IMR-90 (cell line): ENCODE data around the gene MLST8. TPM values are rescaled to one million over a fixed set of nuclear protein-coding genes. Genes with fewer than 3 reads are reported as not detected.

Source experiments
- ATAC-seq: fragments of 200-7000 bp; cut with Tn5 transposase; 2 replicates; pipeline ENCODE4 v1.9.1; 2020; ENCODE audit warnings: low read depth, mild to moderate bottlenecking, moderate library complexity
- BruUV-seq: library from RNA; stranded (reverse); fragments of 400-500 nt; replicated peaks from 2 replicates; lab custom pipeline; 2021; lab: Mats Ljungman, UMichigan
- CTCF ChIA-PET: fragments of 300-600 bp; formaldehyde crosslinking; extraction: SDS; loops from one replicate; lab custom pipeline; 2021; ENCODE audit warnings: antibody characterized with exemption; lab: Yijun Ruan, JAX
- POLR2A ChIA-PET: fragments of 300-600 bp; sonication (Branson Sonifier 250); formaldehyde crosslinking; loops from one replicate; lab custom pipeline; 2022; ENCODE audit warnings: antibody characterized with exemption; ENCODE audit not compliant: unreplicated experiment; lab: Charles Lee
- DNase-seq: peaks from one replicate; pipeline ENCODE4 v3.0.0; 2013
- H2AFZ ChIP-seq: replicated peaks from 2 replicates; pipeline ENCODE3; 2013; ENCODE audit warnings: low read length, mild to moderate bottlenecking; ENCODE audit not compliant: poor library complexity
- H2AK5ac ChIP-seq: 2 replicates; pipeline ENCODE4 v1.6.1; 2013; ENCODE audit warnings: low read depth, low read length, inconsistent platforms
- H2AK9ac ChIP-seq: replicated peaks from 2 replicates; pipeline ENCODE3; 2013; ENCODE audit warnings: mild to moderate bottlenecking, low read depth, low read length, moderate library complexity; ENCODE audit not compliant: poor library complexity
- H2BK120ac ChIP-seq: 2 replicates; pipeline ENCODE4 v1.6.1; 2013; ENCODE audit warnings: low read depth, low read length, inconsistent platforms
- H2BK15ac ChIP-seq: 3 replicates; pipeline ENCODE4 v1.6.1; 2013; ENCODE audit warnings: low read depth, low read length, inconsistent platforms
- H2BK20ac ChIP-seq: 2 replicates; pipeline ENCODE4 v1.6.1; 2013; ENCODE audit warnings: low read depth, mild to moderate bottlenecking, inconsistent platforms, low read length, moderate library complexity
- H2BK5ac ChIP-seq: 2 replicates; pipeline ENCODE4 v1.6.1; 2013; ENCODE audit warnings: mild to moderate bottlenecking, low read depth, low read length, inconsistent platforms; ENCODE audit not compliant: poor library complexity, severe bottlenecking
- H3K14ac ChIP-seq: replicated peaks from 2 replicates; pipeline ENCODE4 v1.6.1; 2013; ENCODE audit warnings: low read depth, low read length, inconsistent platforms
- H3K18ac ChIP-seq: 2 replicates; pipeline ENCODE4 v1.6.1; 2013; ENCODE audit warnings: low read depth, low read length, control low read depth
- H3K23ac ChIP-seq: 2 replicates; pipeline ENCODE4 v1.6.1; 2013; ENCODE audit warnings: low read depth, low read length, inconsistent platforms
- H3K27ac ChIP-seq: 2 replicates; pipeline ENCODE4 v1.5.1; 2013; ENCODE audit warnings: mild to moderate bottlenecking, control low read depth, low read length; ENCODE audit not compliant: insufficient read depth
- H3K27me3 ChIP-seq: 2 replicates; pipeline ENCODE4 v1.6.1; 2013; ENCODE audit warnings: low read length; ENCODE audit not compliant: control insufficient read depth, insufficient read depth
- H3K36me3 ChIP-seq: 2 replicates; pipeline ENCODE4 v1.6.1; 2013; ENCODE audit warnings: low read length, mixed read lengths; ENCODE audit not compliant: control insufficient read depth, insufficient read depth
- H3K4ac ChIP-seq: 2 replicates; pipeline ENCODE4 v1.6.1; 2013; ENCODE audit warnings: low read depth, low read length, inconsistent platforms
- H3K4me1 ChIP-seq: 2 replicates; pipeline ENCODE4 v1.6.1; 2013; ENCODE audit warnings: low read length, mixed read lengths; ENCODE audit not compliant: control insufficient read depth, insufficient read depth
- H3K4me2 ChIP-seq: 2 replicates; pipeline ENCODE4 v1.6.1; 2013; ENCODE audit warnings: low read depth, mild to moderate bottlenecking, control low read depth, low read length, moderate library complexity
- H3K4me3 ChIP-seq: 2 replicates; pipeline ENCODE4 v1.5.1; 2013; ENCODE audit warnings: low read depth, mild to moderate bottlenecking, control low read depth, low read length, moderate library complexity; ENCODE audit not compliant: insufficient read depth
- H3K56ac ChIP-seq: 2 replicates; pipeline ENCODE4 v1.6.1; 2013; ENCODE audit warnings: low read length, inconsistent platforms; ENCODE audit not compliant: insufficient read depth; ENCODE audit errors: extremely low read depth
- H3K79me1 ChIP-seq, 2 experiments: 2 replicates each; pipeline ENCODE4 v1.6.1; 2013; ENCODE audit warnings: low read length in 2 of 2, inconsistent platforms in 1 of 2, low read depth in 1 of 2
- H3K9ac ChIP-seq: 2 replicates; pipeline ENCODE4 v1.6.1; 2013; ENCODE audit warnings: low read depth, low read length, control low read depth
- H3K9me1 ChIP-seq: 2 replicates; pipeline ENCODE4 v1.6.1; 2013; ENCODE audit warnings: low read length, inconsistent platforms; ENCODE audit not compliant: insufficient read depth
- H3K9me3 ChIP-seq: 2 replicates; pipeline ENCODE4 v1.6.1; 2013; ENCODE audit warnings: low read length; ENCODE audit not compliant: control insufficient read depth, insufficient read depth
- H4K20me1 ChIP-seq: 2 replicates; pipeline ENCODE4 v1.6.1; 2013; ENCODE audit warnings: low read length, inconsistent platforms; ENCODE audit not compliant: insufficient read depth
- H4K5ac ChIP-seq: 2 replicates; pipeline ENCODE4 v1.6.1; 2013; ENCODE audit warnings: mild to moderate bottlenecking, low read depth, low read length, control low read depth
- H4K8ac ChIP-seq, 2 experiments: 2 replicates each; pipeline ENCODE4 v1.6.1; 2013; ENCODE audit warnings: low read depth in 2 of 2, low read length in 2 of 2, control low read depth in 1 of 2, inconsistent platforms in 1 of 2
- H4K91ac ChIP-seq: 2 replicates; pipeline ENCODE4 v1.6.1; 2013; ENCODE audit warnings: low read depth, low read length, inconsistent platforms; ENCODE audit not compliant: insufficient read depth
- MAFK ChIP-seq: IDR thresholded peaks from 2 replicates; pipeline ENCODE4 v1.6.1; 2012; ENCODE audit warnings: low read depth, low read length, improper control_type of control experiment
- SMC3 ChIP-seq: fragments of 150-350 bp; IDR thresholded peaks from 2 replicates; pipeline ENCODE4 v1.6.1; 2016; ENCODE audit warnings: low read depth, mild to moderate bottlenecking, antibody characterized with exemption, low read length, moderate library complexity
- WGBS, 2 experiments: methylation state at CpG; one replicate each; pipeline versions ENCODE4 v1.1.5 to v1.1.7; 2013; ENCODE audit warnings: missing lambda C conversion rate in 2 of 2; ENCODE audit not compliant: insufficient read length in 1 of 2; ENCODE audit errors: extremely low coverage in 2 of 2; 5-methylcytosine and 5-hydroxymethylcytosine counted together
- dilution Hi-C: fragments of 300-500 bp; cut with HindIII; formaldehyde crosslinking; loops from one replicate; pipeline ENCODE4 v1.14.3; 2018; ENCODE audit warnings: low sequenced_read_pairs; ENCODE audit not compliant: unreplicated experiment
- in situ Hi-C: fragments of 300-500 bp; cut with MboI; formaldehyde crosslinking; loops from 3 replicates; pipeline ENCODE4 v1.14.3; 2019; ENCODE audit warnings: low sequenced_read_pairs, inconsistent platforms, mixed read lengths
- intact Hi-C: fragments of 100-400 bp; cut with micrococcal nuclease; formaldehyde crosslinking; loops from 2 replicates; pipeline ENCODE4 v1.10.0; 2022
- polyA plus RNA-seq, 3 experiments: library from polyadenylated mRNA; depleted of rRNA; stranded (reverse); fragments of >200 nt; gene quantifications; 2 replicates each; pipeline ENCODE4 v1.2.3, GENCODE V29; 2012; ENCODE audit warnings: low replicate concordance in 1 of 3
- total RNA-seq: library from RNA; depleted of rRNA; stranded (reverse); fragments of >200 nt; gene quantifications from 2 replicates; pipeline ENCODE4 v1.2.3, GENCODE V29; 2012
- TF ChIP-seq, protein P1 (sequence below): fragments of 150-350 bp; IDR thresholded peaks from 2 replicates; pipeline ENCODE4 v1.6.1; 2017; ENCODE audit warnings: mild to moderate bottlenecking, antibody characterized with exemption, low read length, low read depth

MLST8 gene
- total and polyA plus RNA-seq, 2 of the 4 experiments (the other 2 are of a cell fraction) = 34.4 to 93.7 TPM

GRCh38 chr16:2206780-2207433 lies 1.7 kb downstream of the MLST8 start:
- Histone ChIP-seq H3K4me2 (no peak overlapping the region), H3K4me3 (no peak overlapping the region), H3K9ac (no peak overlapping the region), H4K5ac (no peak overlapping the region), H3K56ac (no peak overlapping the region), H3K4ac (no peak overlapping the region), H3K18ac (no peak overlapping the region), H3K27me3 (no peaks in the 10 kb centered on the region), H3K9me1 (peaks cover 6% of the 10 kb centered on the region; the same call in 1 of the 2 replicates), H2AFZ (no peak overlapping the region), H3K14ac (no peak overlapping the region), H3K27ac (no peak overlapping the region), H3K4me1 (peaks cover 7% of the 10 kb centered on the region), H2BK20ac (no peak overlapping the region), H2AK9ac (peak overlapping the region; percentile 93), H3K9me3 (no peaks in the 10 kb centered on the region), H2BK5ac (no peak overlapping the region), H2BK15ac (no peak overlapping the region), H4K20me1 (peaks cover 5% of the 10 kb centered on the region; the same call in 1 of the 2 replicates), H4K8ac (no peak overlapping the region; a peak in 1 of 4 replicates), H3K36me3 (peaks cover 25% of the 10 kb centered on the region; the same call in 1 of the 2 replicates), H2AK5ac (peak overlapping the region; percentile 98; the same call in 1 of the 2 replicates), H3K79me1 (peaks cover 13 to 29% of the 10 kb centered on the region in 2 experiments), H2BK120ac (no peak overlapping the region), H4K91ac (no peak overlapping the region), H3K23ac (no peak overlapping the region)
- CTCF ChIA-PET = no interaction called here
- POLR2A ChIA-PET = no interaction called here
- no peak for TF ChIP-seq SMC3
- TF ChIP-seq MAFK = no peak
- TF ChIP-seq, protein P1, sequence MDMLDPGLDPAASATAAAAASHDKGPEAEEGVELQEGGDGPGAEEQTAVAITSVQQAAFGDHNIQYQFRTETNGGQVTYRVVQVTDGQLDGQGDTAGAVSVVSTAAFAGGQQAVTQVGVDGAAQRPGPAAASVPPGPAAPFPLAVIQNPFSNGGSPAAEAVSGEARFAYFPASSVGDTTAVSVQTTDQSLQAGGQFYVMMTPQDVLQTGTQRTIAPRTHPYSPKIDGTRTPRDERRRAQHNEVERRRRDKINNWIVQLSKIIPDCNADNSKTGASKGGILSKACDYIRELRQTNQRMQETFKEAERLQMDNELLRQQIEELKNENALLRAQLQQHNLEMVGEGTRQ = no peak
- dilution Hi-C loops (no loop called here), in situ Hi-C loops (no loop called here), intact Hi-C loops (no loop called here)
- ATAC-seq (no peak), DNase-seq (no peak)
- no TSS peak for BruUV-seq
- WGBS, 2 experiments = 94% methylated on average over 6 of the region's 23 CpGs; no CpG with 5 or more reads in 1 of the 2 experiments
